AG04449 (cell line): Measurements from ENCODE around the gene FBXL17.

ENCODE experiments used
- CTCF ChIA-PET: fragments of 350-600 bp; formaldehyde crosslinking; extraction: SDS; loops from one replicate; lab custom pipeline; 2021; ENCODE audit warnings: antibody characterized with exemption; lab: Yijun Ruan, JAX
- POLR2A ChIA-PET: fragments of 400-600, 350-600 bp; formaldehyde crosslinking; extraction: SDS; loops from one replicate; lab custom pipeline; 2020; ENCODE audit warnings: antibody characterized with exemption, inconsistent platforms; lab: Yijun Ruan, JAX
- DNase-seq: peaks from one replicate; pipeline ENCODE4 v3.0.0-alpha.2; 2010; ENCODE audit warnings: low read depth, low spot score
- H3K4me3 ChIP-seq: 2 replicates; pipeline ENCODE4 v1.5.1; 2011; ENCODE audit warnings: low read depth, mild to moderate bottlenecking, control low read depth, low read length
- CTCF ChIP-seq: IDR thresholded peaks from one replicate; pipeline ENCODE4 v1.5.1; 2011; ENCODE audit warnings: mild to moderate bottlenecking, moderate library complexity, low read length, control low read depth, inconsistent platforms; ENCODE audit not compliant: insufficient read depth; ENCODE audit errors: missing control alignments

FBXL17 gene

GRCh38 chr5:107980923-107981692 is 400.8 kb downstream of the FBXL17 start:
- ChIA-PET CTCF (no interaction called here), POLR2A (no interaction called here)
- no peak for TF ChIP-seq CTCF
- DNase-seq = no peak
- no peak overlapping the region for H3K4me3 ChIP-seq

- no peak for TF ChIP-seq CTCF
These were observed 402.0 kb downstream of the FBXL17 start for GRCh38 chr5:107979900-107980299.

GRCh38 chr5:107979291-107979690 is 402.6 kb downstream of the FBXL17 start:
- POLR2A ChIA-PET = no interaction called here
- TF ChIP-seq CTCF = no peak
- DNase-seq = no peak
- CTCF ChIA-PET = no interaction called here
- H3K4me3 ChIP-seq = no peak overlapping the region

More at GRCh38 chr5:107979900-107980299, 402.0 kb downstream of the FBXL17 start:
- ChIA-PET CTCF (no interaction called here), POLR2A (no interaction called here)
- DNase-seq = no peak
- H3K4me3 ChIP-seq = no peak overlapping the region

DNA sequence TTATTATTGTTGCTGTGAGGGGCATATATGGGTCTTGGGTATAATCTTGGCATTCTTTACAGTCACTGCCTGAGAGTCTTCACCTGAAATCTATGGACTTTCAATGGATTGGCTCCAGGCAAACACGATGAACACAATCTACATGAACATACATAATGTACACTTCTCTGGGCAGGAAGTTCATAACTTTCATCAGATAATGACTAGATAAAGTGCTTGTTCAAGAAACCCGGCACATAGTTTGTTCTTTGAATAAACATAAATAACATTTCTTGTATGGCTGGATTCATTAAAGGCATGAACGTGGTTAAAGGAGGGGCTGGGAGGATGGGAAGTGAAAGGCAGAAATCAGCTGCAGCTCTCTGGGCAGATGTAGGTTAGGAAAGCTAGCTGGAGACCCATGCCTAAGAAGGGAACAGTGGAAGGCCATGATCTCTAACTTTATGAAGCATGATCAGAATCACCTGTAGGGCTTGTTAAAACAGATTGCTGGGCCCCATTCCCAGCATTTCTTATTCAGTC is 404.3 kb downstream of the FBXL17 start:
- ChIA-PET POLR2A (no interaction called here), CTCF (no interaction called here)
- DNase-seq = no peak
- TF ChIP-seq CTCF = no peak
- no peak overlapping the region for H3K4me3 ChIP-seq

DNA sequence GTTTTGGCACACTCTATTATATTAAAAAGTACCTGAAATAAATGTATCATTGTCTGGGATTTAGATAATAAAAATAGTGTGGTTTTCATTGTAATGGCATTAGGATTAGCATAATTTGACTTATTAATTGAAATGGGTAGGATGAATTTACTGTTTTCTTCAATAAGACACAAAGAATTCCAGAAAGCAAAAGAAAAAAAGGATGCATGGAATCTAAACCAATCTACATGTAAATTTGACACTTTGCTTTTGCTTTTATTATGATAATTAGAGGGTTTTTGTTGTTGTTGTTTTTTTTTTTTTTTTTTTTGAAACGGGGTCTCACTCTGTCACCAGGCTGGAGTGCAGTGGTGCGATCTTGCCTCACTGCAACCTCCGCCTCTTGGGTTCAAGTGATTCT is 406.3 kb downstream of the FBXL17 start:
- DNase-seq = no peak
- no peak overlapping the region for H3K4me3 ChIP-seq
- no peak for TF ChIP-seq CTCF
- ChIA-PET CTCF (no interaction called here), POLR2A (no interaction called here)

DNA sequence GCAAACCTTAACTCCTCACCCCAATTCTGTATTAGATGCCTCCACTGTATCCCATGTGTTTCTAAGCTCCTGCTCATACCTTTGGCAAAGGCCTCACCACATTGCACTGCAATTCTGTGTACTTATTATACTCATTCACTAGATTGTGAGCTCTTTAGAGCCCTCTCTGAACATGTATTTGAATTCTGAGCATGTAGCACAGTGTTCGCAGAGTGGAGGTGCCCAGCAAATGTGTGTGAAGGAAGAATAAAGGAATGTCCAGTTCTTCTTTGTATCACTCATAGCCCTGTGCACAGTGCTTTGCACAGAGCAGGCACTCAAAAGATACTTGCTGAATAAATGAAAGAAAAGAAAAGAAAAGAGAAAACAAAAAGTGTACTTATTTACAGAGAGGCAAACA is 410.1 kb downstream of the FBXL17 start:
- DNase-seq = no peak
- CTCF ChIA-PET = no interaction called here
- POLR2A ChIA-PET = no interaction called here
- no peak overlapping the region for H3K4me3 ChIP-seq
- TF ChIP-seq CTCF = no peak
